ENCODE measurements around the gene ZRANB2.

DNA sequence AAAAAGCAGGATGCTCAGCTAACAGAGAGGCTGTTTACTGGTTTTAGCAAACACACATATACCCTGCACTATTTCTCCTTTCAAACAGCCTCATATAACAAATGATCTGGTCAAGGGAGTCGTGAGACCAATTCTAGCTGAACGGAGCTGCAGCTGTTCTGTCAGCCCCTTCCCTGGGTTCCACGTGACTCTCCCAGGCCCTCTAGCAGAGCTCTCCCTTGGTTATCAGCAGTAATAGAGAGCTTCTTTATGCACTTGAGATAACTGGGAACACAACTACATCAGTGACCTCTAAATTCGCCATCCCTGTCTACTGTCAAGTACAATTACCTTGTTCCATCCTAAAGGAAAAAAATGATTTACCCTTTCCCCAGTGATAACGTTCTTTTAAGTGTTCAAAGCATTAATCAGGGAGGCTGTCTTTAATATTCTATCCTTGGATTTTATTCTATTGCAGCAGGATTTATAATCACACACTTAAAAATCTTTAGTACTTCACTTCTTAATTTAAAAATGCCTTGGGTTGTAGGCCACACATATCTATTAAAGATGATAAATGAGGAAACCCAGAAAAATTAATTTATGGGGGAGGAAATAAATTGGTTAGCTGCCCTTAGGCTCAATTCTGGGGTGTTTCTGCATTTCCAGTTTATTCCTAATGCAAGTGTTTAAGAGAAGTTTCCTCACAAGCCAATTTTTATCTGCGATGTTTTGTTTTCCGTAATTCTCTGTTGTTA, 61.4 kb downstream of the ZRANB2 start:
- TF ChIP-seq EZH2phosphoT487 (IDR thresholded peaks at IDR 0.05; ENCODE audit: low read depth, severe bottlenecking, unreplicated experiment) (no peak), EZH2 (IDR thresholded peaks at IDR 0.05; ENCODE audit: borderline replicate concordance) (no peak)
- TF ChIP-seq, protein P1, sequence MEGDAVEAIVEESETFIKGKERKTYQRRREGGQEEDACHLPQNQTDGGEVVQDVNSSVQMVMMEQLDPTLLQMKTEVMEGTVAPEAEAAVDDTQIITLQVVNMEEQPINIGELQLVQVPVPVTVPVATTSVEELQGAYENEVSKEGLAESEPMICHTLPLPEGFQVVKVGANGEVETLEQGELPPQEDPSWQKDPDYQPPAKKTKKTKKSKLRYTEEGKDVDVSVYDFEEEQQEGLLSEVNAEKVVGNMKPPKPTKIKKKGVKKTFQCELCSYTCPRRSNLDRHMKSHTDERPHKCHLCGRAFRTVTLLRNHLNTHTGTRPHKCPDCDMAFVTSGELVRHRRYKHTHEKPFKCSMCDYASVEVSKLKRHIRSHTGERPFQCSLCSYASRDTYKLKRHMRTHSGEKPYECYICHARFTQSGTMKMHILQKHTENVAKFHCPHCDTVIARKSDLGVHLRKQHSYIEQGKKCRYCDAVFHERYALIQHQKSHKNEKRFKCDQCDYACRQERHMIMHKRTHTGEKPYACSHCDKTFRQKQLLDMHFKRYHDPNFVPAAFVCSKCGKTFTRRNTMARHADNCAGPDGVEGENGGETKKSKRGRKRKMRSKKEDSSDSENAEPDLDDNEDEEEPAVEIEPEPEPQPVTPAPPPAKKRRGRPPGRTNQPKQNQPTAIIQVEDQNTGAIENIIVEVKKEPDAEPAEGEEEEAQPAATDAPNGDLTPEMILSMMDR (IDR thresholded peaks at IDR 0.05; ENCODE audit: poor library complexity), result no peak

All from hepatocyte (in vitro differentiated cells).